Caco-2 (cell line): ENCODE data around the gene TSPAN4. TPM values are rescaled to one million over a fixed set of nuclear protein-coding genes. Genes with fewer than 3 reads are reported as not detected.
A peak's percentile ranks its signal among the peaks of the same experiment; 100 is the strongest.

Source experiments
- BruUV-seq: library from RNA; stranded (reverse); fragments of 400-500 nt; replicated peaks from 2 replicates; lab custom pipeline; 2021; lab: Mats Ljungman, UMichigan
- CTCF ChIA-PET: fragments of 300-600 bp; sonication (Branson Sonifier 250); formaldehyde crosslinking; loops from one replicate; lab custom pipeline; 2022; ENCODE audit warnings: antibody characterized with exemption; lab: Charles Lee
- POLR2A ChIA-PET: fragments of 300-600 bp; sonication (Branson Sonifier 250); formaldehyde crosslinking; loops from one replicate; lab custom pipeline; 2022; ENCODE audit warnings: antibody characterized with exemption; lab: Charles Lee
- DNase-seq, 2 experiments: peaks; one replicate each; pipeline versions ENCODE4 v3.0.0 to v3.0.0-alpha.2; 2020 to 2022
- H3K27me3 ChIP-seq: replicated peaks from 2 replicates; pipeline ENCODE4 v1.6.0; 2011; ENCODE audit warnings: low read length; ENCODE audit not compliant: control insufficient read depth, insufficient read depth
- H3K36me3 ChIP-seq: 2 replicates; pipeline ENCODE4 v1.5.1; 2011; ENCODE audit warnings: low read length; ENCODE audit not compliant: control insufficient read depth, insufficient read depth
- H3K4me1 ChIP-seq: fragments of 250-450 bp; sonication (Bioruptor Pico); 2 replicates; pipeline ENCODE4 v1.5.1; 2020; ENCODE audit warnings: mild to moderate bottlenecking
- H3K4me3 ChIP-seq: 2 replicates; pipeline ENCODE4 v1.5.1; 2011; ENCODE audit warnings: low read depth, mild to moderate bottlenecking, control low read depth, low read length
- H3K9me3 ChIP-seq: fragments of 250-450 bp; sonication (Bioruptor Pico); 2 replicates; pipeline ENCODE4 v1.5.1; 2020; ENCODE audit warnings: mild to moderate bottlenecking, moderate library complexity
- H3K27ac Mint-ChIP-seq: one replicate; pipeline ENCODE4 v1.8.0; 2022; ENCODE audit warnings: mixed read lengths; ENCODE audit not compliant: unreplicated experiment
- H3K27me3 Mint-ChIP-seq: one replicate; pipeline ENCODE4 v1.8.0; 2022; ENCODE audit warnings: mixed read lengths; ENCODE audit not compliant: insufficient read depth, unreplicated experiment
- H3K36me3 Mint-ChIP-seq: one replicate; pipeline ENCODE4 v1.8.0; 2022; ENCODE audit warnings: mild to moderate bottlenecking, mixed read lengths; ENCODE audit not compliant: insufficient read depth, unreplicated experiment
- H3K4me1 Mint-ChIP-seq: one replicate; pipeline ENCODE4 v1.8.0; 2022; ENCODE audit warnings: low read depth, mixed read lengths; ENCODE audit not compliant: unreplicated experiment
- H3K4me3 Mint-ChIP-seq: one replicate; pipeline ENCODE4 v1.8.0; 2022; ENCODE audit warnings: mild to moderate bottlenecking, moderate library complexity, mixed read lengths; ENCODE audit not compliant: unreplicated experiment
- H3K9me3 Mint-ChIP-seq: one replicate; pipeline ENCODE4 v1.8.0; 2022; ENCODE audit warnings: mixed read lengths; ENCODE audit not compliant: unreplicated experiment
- CTCF ChIP-seq, 2 experiments: fragments of 200-600 bp in 1 of 2; IDR thresholded peaks; 1 replicate in 1 of 2; 2 replicates in 1 of 2; pipeline versions ENCODE4 v1.5.1 to v1.8.0; 2011 to 2022; ENCODE audit warnings: antibody characterized with exemption in 1 of 2, control low read depth in 1 of 2, inconsistent platforms in 1 of 2, low read depth in 1 of 2, low read length in 1 of 2, mild to moderate bottlenecking in 1 of 2, moderate library complexity in 1 of 2; ENCODE audit not compliant: insufficient read depth in 1 of 2, severe bottlenecking in 1 of 2, unreplicated experiment in 1 of 2
- intact Hi-C: fragments of 100-400 bp; cut with micrococcal nuclease; formaldehyde crosslinking; loops from one replicate; pipeline ENCODE4 v1.10.0; 2022; ENCODE audit not compliant: unreplicated experiment
- total RNA-seq: library from RNA; stranded (reverse); gene quantifications from 2 replicates; pipeline ENCODE4 v1.2.3, GENCODE V29; 2022

TSPAN4 gene
- total RNA-seq, 1 experiment from 2014 or later, result 95.9 TPM

- ChIA-PET CTCF (interaction anchor here (0.6 to 2.4 kb wide), 2 partner anchors 11 to 12 kb away, joined by 3 to 10 read pairs; partner anchors contain the start of gene PNPLA2), POLR2A (interaction anchor here (0.6 to 4.9 kb wide), 3 partner anchors 9 to 31 kb away, joined by 3 to 33 read pairs (median 3); partner anchors contain the start of gene PNPLA2)
- Histone ChIP-seq H3K4me1 (peaks cover 35% of the 10 kb centered on the region), H3K4me3 (peak overlapping the region; percentile 81), H3K9me3 (no peaks in the 10 kb centered on the region), H3K36me3 (peaks cover under 1% of the 10 kb centered on the region; the same call in 1 of the 2 replicates), H3K27me3 (no peaks in the 10 kb centered on the region)
- DNase-seq, result no peak
- Mint-ChIP-seq H3K9me3 (no peaks in the 10 kb centered on the region), H3K4me1 (peaks cover 19% of the 10 kb centered on the region), H3K4me3 (peak overlapping the region; percentile 79), H3K36me3 (peaks cover 45% of the 10 kb centered on the region), H3K27ac (no peak overlapping the region), H3K27me3 (no peaks in the 10 kb centered on the region)
- BruUV-seq, result no TSS peak
- intact Hi-C loops, result no loop called here
- no peak for TF ChIP-seq CTCF (IDR thresholded peaks at IDR 0.05; ENCODE audit: insufficient read depth in 1 of 2, low read depth in 1 of 2, low read length in 1 of 2, severe bottlenecking in 1 of 2, unreplicated experiment in 1 of 2)
Observed at GRCh38 chr11:831961-832528, 10.6 kb upstream of the TSPAN4 start.

GRCh38 chr11:832529-833113 lies 10.0 kb upstream of the TSPAN4 start, which contains the start of gene CD151:
Gene CD151, plus strand, starts transcription at chr11:832952. Its CDS starts 3,118 bp downstream, at chr11:836070.
- POLR2A ChIA-PET, result interaction anchor here (0.6 to 4.9 kb wide), 2 partner anchors 8 to 13 kb away, joined by 3 to 33 read pairs; partner anchors contain the start of gene PNPLA2
- Histone ChIP-seq H3K27me3 (no peaks in the 10 kb centered on the region), H3K4me1 (peaks cover 33% of the 10 kb centered on the region), H3K9me3 (no peaks in the 10 kb centered on the region), H3K36me3 (peaks cover 3% of the 10 kb centered on the region), H3K4me3 (peak within 1 kb of the TSS; percentile 81)
- intact Hi-C loops, result loop anchor here (1.0 kb wide), 1 partner anchor 11 kb away; no protein-coding TSS in a partner anchor
- Mint-ChIP-seq H3K4me3 (peak within 1 kb of the TSS; percentile 79), H3K27me3 (no peaks in the 10 kb centered on the region), H3K27ac (peak within 1 kb of the TSS; percentile 71), H3K4me1 (peaks cover 16% of the 10 kb centered on the region), H3K36me3 (peaks cover 51% of the 10 kb centered on the region), H3K9me3 (no peaks in the 10 kb centered on the region)
- CTCF ChIA-PET, result interaction anchor here (0.6 kb wide), 1 partner anchor 11 kb away, joined by 3 read pairs; no protein-coding TSS in a partner anchor
- no peak for TF ChIP-seq CTCF (IDR thresholded peaks at IDR 0.05; ENCODE audit: insufficient read depth in 1 of 2, low read depth in 1 of 2, low read length in 1 of 2, severe bottlenecking in 1 of 2, unreplicated experiment in 1 of 2)
- no TSS peak for BruUV-seq
- peak in 1 of 2 experiments; percentile 72 for DNase-seq

- Mint-ChIP-seq H3K9me3 (no peaks in the 10 kb centered on the region), H3K4me1 (peaks cover 10% of the 10 kb centered on the region), H3K27me3 (no peaks in the 10 kb centered on the region), H3K4me3 (peak overlapping the region; percentile 79), H3K36me3 (peaks cover 57% of the 10 kb centered on the region), H3K27ac (peak overlapping the region; percentile 71)
- peak in 1 of 2 experiments; percentile 74 for DNase-seq
- TF ChIP-seq CTCF (IDR thresholded peaks at IDR 0.05; ENCODE audit: insufficient read depth in 1 of 2, low read depth in 1 of 2, low read length in 1 of 2, severe bottlenecking in 1 of 2, unreplicated experiment in 1 of 2), result no peak
- Histone ChIP-seq H3K27me3 (no peaks in the 10 kb centered on the region), H3K9me3 (no peaks in the 10 kb centered on the region), H3K4me1 (peaks cover 27% of the 10 kb centered on the region), H3K36me3 (peaks cover 5% of the 10 kb centered on the region), H3K4me3 (peak overlapping the region; percentile 81)
- BruUV-seq, result no TSS peak
- ChIA-PET CTCF (no interaction called here), POLR2A (interaction anchor here (1.0 to 4.9 kb wide), 3 partner anchors 10 to 24 kb away, joined by 4 to 33 read pairs (median 6); partner anchors contain the start of genes PNPLA2 and RPLP2)
- intact Hi-C loops, result loop anchor here (1.0 kb wide), 1 partner anchor 10 kb away; no protein-coding TSS in a partner anchor
Observed at GRCh38 chr11:833114-833791, 9.4 kb upstream of the TSPAN4 start.
